ENCODE results near the gene CNST.

GRCh38 chr1:246640747-246641146, 74.5 kb downstream of the CNST start:
- no peak for TF ChIP-seq POLR2AphosphoS5 (IDR thresholded peaks at IDR 0.05; ENCODE audit: low read depth, low read length)
- TF ChIP-seq, protein P1, sequence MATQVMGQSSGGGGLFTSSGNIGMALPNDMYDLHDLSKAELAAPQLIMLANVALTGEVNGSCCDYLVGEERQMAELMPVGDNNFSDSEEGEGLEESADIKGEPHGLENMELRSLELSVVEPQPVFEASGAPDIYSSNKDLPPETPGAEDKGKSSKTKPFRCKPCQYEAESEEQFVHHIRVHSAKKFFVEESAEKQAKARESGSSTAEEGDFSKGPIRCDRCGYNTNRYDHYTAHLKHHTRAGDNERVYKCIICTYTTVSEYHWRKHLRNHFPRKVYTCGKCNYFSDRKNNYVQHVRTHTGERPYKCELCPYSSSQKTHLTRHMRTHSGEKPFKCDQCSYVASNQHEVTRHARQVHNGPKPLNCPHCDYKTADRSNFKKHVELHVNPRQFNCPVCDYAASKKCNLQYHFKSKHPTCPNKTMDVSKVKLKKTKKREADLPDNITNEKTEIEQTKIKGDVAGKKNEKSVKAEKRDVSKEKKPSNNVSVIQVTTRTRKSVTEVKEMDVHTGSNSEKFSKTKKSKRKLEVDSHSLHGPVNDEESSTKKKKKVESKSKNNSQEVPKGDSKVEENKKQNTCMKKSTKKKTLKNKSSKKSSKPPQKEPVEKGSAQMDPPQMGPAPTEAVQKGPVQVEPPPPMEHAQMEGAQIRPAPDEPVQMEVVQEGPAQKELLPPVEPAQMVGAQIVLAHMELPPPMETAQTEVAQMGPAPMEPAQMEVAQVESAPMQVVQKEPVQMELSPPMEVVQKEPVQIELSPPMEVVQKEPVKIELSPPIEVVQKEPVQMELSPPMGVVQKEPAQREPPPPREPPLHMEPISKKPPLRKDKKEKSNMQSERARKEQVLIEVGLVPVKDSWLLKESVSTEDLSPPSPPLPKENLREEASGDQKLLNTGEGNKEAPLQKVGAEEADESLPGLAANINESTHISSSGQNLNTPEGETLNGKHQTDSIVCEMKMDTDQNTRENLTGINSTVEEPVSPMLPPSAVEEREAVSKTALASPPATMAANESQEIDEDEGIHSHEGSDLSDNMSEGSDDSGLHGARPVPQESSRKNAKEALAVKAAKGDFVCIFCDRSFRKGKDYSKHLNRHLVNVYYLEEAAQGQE (IDR thresholded peaks at IDR 0.05; ENCODE audit: insufficient read depth in 1 of 2, low read depth in 2 of 2, low read length in 2 of 2): no peak
